HepG2 (cell line): ENCODE measurements around the gene NEURL2. TPM values are rescaled to one million over a fixed set of nuclear protein-coding genes. Genes with fewer than 3 reads are reported as not detected.

ENCODE experiments used
- CBFB ChIP-seq: sonication (generic); formaldehyde crosslinking; IDR thresholded peaks from 2 replicates; pipeline ENCODE4 v1.4.0; 2020; ENCODE audit warnings: missing genetic modification reagents
- DR1 ChIP-seq: sonication (generic); formaldehyde crosslinking; IDR thresholded peaks from 2 replicates; pipeline ENCODE4 v1.8.0; 2021; ENCODE audit warnings: mild to moderate bottlenecking, missing genetic modification reagents, inconsistent platforms
- KLF9 ChIP-seq: IDR thresholded peaks from 2 replicates; pipeline ENCODE4 v1.6.1; 2016; ENCODE audit warnings: low read depth
- MED1 ChIP-seq: sonication (generic); formaldehyde crosslinking; IDR thresholded peaks from 2 replicates; pipeline ENCODE4 v1.4.0; 2020; ENCODE audit warnings: missing genetic modification reagents
- MEIS2 ChIP-seq: sonication (generic); formaldehyde crosslinking; IDR thresholded peaks from 2 replicates; pipeline ENCODE4 v1.9.0; 2021; ENCODE audit warnings: mild to moderate bottlenecking, missing genetic modification reagents
- PITX1 ChIP-seq: sonication (generic); formaldehyde crosslinking; IDR thresholded peaks from 2 replicates; pipeline ENCODE4 v1.5.1; 2020; ENCODE audit warnings: mild to moderate bottlenecking, missing genetic modification reagents
- POLR2A ChIP-seq, 2 experiments: IDR thresholded peaks; 2 replicates each; pipeline ENCODE4 v1.6.1; 2011; ENCODE audit warnings: low read depth in 2 of 2, low read length in 2 of 2, mild to moderate bottlenecking in 1 of 2, moderate library complexity in 1 of 2; ENCODE audit not compliant: insufficient read depth in 1 of 2
- SAP130 ChIP-seq: IDR thresholded peaks from 2 replicates; pipeline ENCODE4 v1.6.1; 2016; ENCODE audit warnings: low read depth
- ZNF263 ChIP-seq: sonication (generic); formaldehyde crosslinking; IDR thresholded peaks from 2 replicates; pipeline ENCODE4 v1.4.0; 2020; ENCODE audit warnings: missing genetic modification reagents
- ZNF460 ChIP-seq: sonication (generic); formaldehyde crosslinking; IDR thresholded peaks from 2 replicates; pipeline ENCODE4 v1.5.1; 2020; ENCODE audit warnings: missing genetic modification reagents, mild to moderate bottlenecking, borderline replicate concordance
- ZNF557 ChIP-seq: sonication (generic); formaldehyde crosslinking; IDR thresholded peaks from 2 replicates; pipeline ENCODE4 v1.4.0; 2020; ENCODE audit warnings: missing genetic modification reagents
- ZNF644 ChIP-seq: IDR thresholded peaks from 2 replicates; pipeline ENCODE4 v1.6.1; 2016; ENCODE audit warnings: low read depth
- ZNF749 ChIP-seq: sonication (generic); formaldehyde crosslinking; IDR thresholded peaks from 2 replicates; pipeline ENCODE4 v1.8.0; 2022; ENCODE audit warnings: mild to moderate bottlenecking, missing genetic modification reagents, moderate library complexity, borderline replicate concordance
- ZSCAN31 ChIP-seq: sonication (generic); formaldehyde crosslinking; IDR thresholded peaks from 2 replicates; pipeline ENCODE4 v1.5.0; 2020; ENCODE audit warnings: low read depth, mild to moderate bottlenecking, missing genetic modification reagents
- polyA plus RNA-seq, 8 experiments: library from polyadenylated mRNA; depleted of rRNA in 3 of 8; stranded (reverse) in 7 of 8; unstranded in 1 of 8; fragments of >200 nt; fragmentation: Illumina TruSeq in 4 of 8; extraction: Trizol in 4 of 8; gene quantifications; 2 replicates each; pipeline versions ENCODE4 v1.2.1 to v1.2.3, GENCODE V29; 2011 to 2016; ENCODE audit warnings: low read depth in 4 of 8, missing spikeins in 1 of 8, mixed read lengths in 1 of 8; ENCODE audit not compliant: insufficient read depth in 1 of 8
- total RNA-seq, 5 experiments: library from RNA; depleted of rRNA; stranded (reverse); fragments of >200 nt; fragmentation: Illumina TruSeq; extraction: Trizol; gene quantifications; 2 replicates each; pipeline ENCODE4 v1.2.3, GENCODE V29; 2016; ENCODE audit warnings: low read depth in 1 of 5
- TF ChIP-seq, protein P1 (sequence below): sonication (generic); formaldehyde crosslinking; IDR thresholded peaks from 2 replicates; pipeline ENCODE4 v1.5.0; 2020; ENCODE audit warnings: missing genetic modification reagents, mild to moderate bottlenecking, borderline replicate concordance
- TF ChIP-seq, protein P2 (sequence below): sonication (generic); formaldehyde crosslinking; IDR thresholded peaks from 2 replicates; pipeline ENCODE4 v1.4.0; 2020; ENCODE audit warnings: missing genetic modification reagents, mild to moderate bottlenecking, borderline replicate concordance
- TF ChIP-seq, protein P3 (sequence below): sonication (generic); formaldehyde crosslinking; IDR thresholded peaks from 2 replicates; pipeline ENCODE4 v1.8.1; 2023; ENCODE audit warnings: mild to moderate bottlenecking, missing genetic modification reagents
- TF ChIP-seq, protein P4 (sequence below): IDR thresholded peaks from 2 replicates; pipeline ENCODE4 v1.6.1; 2012; ENCODE audit warnings: low read length, improper control_type of control experiment
- TF ChIP-seq, protein P5 (sequence below): sonication (generic); formaldehyde crosslinking; IDR thresholded peaks from 2 replicates; pipeline ENCODE4 v1.4.0; 2020; ENCODE audit warnings: missing genetic modification reagents
- TF ChIP-seq, protein P6 (sequence below): sonication (generic); formaldehyde crosslinking; IDR thresholded peaks from 2 replicates; pipeline ENCODE4 v1.4.0; 2020; ENCODE audit warnings: mild to moderate bottlenecking, low read depth, missing genetic modification reagents

The NEURL2 gene
- total and polyA plus RNA-seq, 2 of the 13 experiments (the other 11 are each of a cell fraction or from before 2014, with no cell fraction given): 7.2 to 9.7 TPM

DNA sequence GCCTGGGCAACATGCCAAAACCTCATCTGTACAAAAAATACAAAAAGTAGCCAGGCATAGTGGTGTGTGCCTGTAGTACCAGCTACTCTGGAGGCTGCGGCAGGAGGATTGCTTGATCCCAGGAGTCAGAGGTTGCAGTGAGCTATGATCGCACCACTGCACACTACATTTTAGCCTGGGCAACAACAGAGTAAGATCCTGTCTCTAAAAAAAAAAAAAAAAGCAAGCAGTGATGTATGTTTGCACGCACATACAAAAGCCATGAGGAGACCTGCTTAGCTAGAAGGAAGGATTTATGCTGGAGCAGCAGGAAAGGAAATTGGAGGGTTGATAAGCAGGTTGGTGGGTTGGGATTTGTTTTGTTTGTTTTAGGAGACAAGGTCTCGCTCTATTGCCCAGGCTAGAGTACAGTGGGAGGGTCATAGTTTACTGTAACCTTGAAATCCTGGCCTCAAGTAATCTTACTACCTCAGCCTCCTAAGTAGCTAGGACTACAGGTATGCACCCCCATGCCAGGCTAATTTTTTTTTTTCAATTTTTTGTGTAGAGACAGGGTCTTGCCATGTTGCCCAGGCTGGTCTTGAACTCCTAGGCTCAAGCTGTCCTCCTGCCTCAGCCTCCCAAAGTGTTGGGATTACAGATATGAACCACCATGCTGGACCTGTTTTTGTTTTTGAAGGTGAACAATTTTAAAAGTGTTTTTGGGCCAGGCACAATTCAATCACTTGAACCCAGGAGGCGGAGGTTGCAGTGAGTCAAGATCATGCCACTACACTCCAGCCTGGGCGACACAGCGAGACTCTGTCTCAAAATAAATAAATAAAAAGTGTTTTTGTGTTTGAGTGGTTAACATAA is 29.6 kb downstream of the NEURL2 start (continued):
- no peak for TF ChIP-seq CBFB (CRISPR knock-in tag)
- TF ChIP-seq ZNF460 (CRISPR knock-in tag): peak; percentile 60; the same call in 1 of the 2 replicates
- TF ChIP-seq ZNF749: no peak
- peak; percentile 29; the same call in 1 of the 2 replicates for TF ChIP-seq ZNF263 (CRISPR knock-in tag)
- no peak for TF ChIP-seq POLR2A (IDR thresholded peaks at IDR 0.05; ENCODE audit: insufficient read depth in 1 of 2, low read depth in 2 of 2, low read length in 2 of 2)
- TF ChIP-seq MED1 (CRISPR knock-in tag): peak; percentile 41; the same call in 1 of the 2 replicates
- TF ChIP-seq KLF9 (CRISPR knock-in tag): no peak
- peak; percentile 89 for TF ChIP-seq PITX1 (CRISPR knock-in tag)
- TF ChIP-seq, protein P1, sequence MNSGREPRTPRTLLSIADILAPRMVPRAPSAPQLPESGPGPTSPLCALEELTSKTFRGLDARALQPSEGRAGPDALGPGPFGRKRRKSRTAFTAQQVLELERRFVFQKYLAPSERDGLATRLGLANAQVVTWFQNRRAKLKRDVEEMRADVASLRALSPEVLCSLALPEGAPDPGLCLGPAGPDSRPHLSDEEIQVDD (CRISPR knock-in tag): no peak
- 0 out of 2 replicates have a peak, but pooled peaks have one; percentile 40 for TF ChIP-seq ZSCAN31 (CRISPR knock-in tag)
- TF ChIP-seq SAP130: 0 out of 2 replicates have a peak, but pooled peaks have one; percentile 35
- 0 out of 2 replicates have a peak, but pooled peaks have one; percentile 20 for TF ChIP-seq MEIS2 (CRISPR knock-in tag)
- TF ChIP-seq, protein P2, sequence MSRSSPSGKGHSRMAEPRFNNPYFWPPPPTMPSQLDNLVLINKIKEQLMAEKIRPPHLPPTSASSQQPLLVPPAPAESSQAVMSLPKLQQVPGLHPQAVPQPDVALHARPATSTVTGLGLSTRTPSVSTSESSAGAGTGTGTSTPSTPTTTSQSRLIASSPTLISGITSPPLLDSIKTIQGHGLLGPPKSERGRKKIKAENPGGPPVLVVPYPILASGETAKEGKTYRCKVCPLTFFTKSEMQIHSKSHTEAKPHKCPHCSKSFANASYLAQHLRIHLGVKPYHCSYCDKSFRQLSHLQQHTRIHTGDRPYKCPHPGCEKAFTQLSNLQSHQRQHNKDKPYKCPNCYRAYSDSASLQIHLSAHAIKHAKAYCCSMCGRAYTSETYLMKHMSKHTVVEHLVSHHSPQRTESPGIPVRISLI (CRISPR knock-in tag): peak; percentile 82
- TF ChIP-seq, protein P3, sequence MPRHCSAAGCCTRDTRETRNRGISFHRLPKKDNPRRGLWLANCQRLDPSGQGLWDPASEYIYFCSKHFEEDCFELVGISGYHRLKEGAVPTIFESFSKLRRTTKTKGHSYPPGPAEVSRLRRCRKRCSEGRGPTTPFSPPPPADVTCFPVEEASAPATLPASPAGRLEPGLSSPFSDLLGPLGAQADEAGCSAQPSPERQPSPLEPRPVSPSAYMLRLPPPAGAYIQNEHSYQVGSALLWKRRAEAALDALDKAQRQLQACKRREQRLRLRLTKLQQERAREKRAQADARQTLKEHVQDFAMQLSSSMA (CRISPR knock-in tag): no peak
- TF ChIP-seq, protein P4, sequence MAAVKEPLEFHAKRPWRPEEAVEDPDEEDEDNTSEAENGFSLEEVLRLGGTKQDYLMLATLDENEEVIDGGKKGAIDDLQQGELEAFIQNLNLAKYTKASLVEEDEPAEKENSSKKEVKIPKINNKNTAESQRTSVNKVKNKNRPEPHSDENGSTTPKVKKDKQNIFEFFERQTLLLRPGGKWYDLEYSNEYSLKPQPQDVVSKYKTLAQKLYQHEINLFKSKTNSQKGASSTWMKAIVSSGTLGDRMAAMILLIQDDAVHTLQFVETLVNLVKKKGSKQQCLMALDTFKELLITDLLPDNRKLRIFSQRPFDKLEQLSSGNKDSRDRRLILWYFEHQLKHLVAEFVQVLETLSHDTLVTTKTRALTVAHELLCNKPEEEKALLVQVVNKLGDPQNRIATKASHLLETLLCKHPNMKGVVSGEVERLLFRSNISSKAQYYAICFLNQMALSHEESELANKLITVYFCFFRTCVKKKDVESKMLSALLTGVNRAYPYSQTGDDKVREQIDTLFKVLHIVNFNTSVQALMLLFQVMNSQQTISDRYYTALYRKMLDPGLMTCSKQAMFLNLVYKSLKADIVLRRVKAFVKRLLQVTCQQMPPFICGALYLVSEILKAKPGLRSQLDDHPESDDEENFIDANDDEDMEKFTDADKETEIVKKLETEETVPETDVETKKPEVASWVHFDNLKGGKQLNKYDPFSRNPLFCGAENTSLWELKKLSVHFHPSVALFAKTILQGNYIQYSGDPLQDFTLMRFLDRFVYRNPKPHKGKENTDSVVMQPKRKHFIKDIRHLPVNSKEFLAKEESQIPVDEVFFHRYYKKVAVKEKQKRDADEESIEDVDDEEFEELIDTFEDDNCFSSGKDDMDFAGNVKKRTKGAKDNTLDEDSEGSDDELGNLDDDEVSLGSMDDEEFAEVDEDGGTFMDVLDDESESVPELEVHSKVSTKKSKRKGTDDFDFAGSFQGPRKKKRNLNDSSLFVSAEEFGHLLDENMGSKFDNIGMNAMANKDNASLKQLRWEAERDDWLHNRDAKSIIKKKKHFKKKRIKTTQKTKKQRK: no peak
- TF ChIP-seq DR1 (CRISPR knock-in tag): no peak
- peak; percentile 49; the same call in 1 of the 2 replicates for TF ChIP-seq ZNF557 (CRISPR knock-in tag)
- no peak; the same call in 1 of the 2 replicates for TF ChIP-seq ZNF644 (CRISPR knock-in tag)
- TF ChIP-seq, protein P5, sequence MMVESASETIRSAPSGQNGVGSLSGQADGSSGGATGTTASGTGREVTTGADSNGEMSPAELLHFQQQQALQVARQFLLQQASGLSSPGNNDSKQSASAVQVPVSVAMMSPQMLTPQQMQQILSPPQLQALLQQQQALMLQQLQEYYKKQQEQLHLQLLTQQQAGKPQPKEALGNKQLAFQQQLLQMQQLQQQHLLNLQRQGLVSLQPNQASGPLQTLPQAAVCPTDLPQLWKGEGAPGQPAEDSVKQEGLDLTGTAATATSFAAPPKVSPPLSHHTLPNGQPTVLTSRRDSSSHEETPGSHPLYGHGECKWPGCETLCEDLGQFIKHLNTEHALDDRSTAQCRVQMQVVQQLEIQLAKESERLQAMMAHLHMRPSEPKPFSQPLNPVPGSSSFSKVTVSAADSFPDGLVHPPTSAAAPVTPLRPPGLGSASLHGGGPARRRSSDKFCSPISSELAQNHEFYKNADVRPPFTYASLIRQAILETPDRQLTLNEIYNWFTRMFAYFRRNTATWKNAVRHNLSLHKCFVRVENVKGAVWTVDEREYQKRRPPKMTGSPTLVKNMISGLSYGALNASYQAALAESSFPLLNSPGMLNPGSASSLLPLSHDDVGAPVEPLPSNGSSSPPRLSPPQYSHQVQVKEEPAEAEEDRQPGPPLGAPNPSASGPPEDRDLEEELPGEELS (CRISPR knock-in tag): peak; percentile 72
- TF ChIP-seq, protein P6, sequence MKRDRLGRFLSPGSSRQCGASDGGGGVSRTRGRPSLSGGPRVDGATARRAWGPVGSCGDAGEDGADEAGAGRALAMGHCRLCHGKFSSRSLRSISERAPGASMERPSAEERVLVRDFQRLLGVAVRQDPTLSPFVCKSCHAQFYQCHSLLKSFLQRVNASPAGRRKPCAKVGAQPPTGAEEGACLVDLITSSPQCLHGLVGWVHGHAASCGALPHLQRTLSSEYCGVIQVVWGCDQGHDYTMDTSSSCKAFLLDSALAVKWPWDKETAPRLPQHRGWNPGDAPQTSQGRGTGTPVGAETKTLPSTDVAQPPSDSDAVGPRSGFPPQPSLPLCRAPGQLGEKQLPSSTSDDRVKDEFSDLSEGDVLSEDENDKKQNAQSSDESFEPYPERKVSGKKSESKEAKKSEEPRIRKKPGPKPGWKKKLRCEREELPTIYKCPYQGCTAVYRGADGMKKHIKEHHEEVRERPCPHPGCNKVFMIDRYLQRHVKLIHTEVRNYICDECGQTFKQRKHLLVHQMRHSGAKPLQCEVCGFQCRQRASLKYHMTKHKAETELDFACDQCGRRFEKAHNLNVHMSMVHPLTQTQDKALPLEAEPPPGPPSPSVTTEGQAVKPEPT (CRISPR knock-in tag): no peak
